ENCODE results near the gene ASIC1.
"Not testable (repeated sequence)": the region's sequence is repeated elsewhere in the genome, so short reads cannot be mapped to it uniquely, and the experiment has no call there.

ASIC1 gene

DNA sequence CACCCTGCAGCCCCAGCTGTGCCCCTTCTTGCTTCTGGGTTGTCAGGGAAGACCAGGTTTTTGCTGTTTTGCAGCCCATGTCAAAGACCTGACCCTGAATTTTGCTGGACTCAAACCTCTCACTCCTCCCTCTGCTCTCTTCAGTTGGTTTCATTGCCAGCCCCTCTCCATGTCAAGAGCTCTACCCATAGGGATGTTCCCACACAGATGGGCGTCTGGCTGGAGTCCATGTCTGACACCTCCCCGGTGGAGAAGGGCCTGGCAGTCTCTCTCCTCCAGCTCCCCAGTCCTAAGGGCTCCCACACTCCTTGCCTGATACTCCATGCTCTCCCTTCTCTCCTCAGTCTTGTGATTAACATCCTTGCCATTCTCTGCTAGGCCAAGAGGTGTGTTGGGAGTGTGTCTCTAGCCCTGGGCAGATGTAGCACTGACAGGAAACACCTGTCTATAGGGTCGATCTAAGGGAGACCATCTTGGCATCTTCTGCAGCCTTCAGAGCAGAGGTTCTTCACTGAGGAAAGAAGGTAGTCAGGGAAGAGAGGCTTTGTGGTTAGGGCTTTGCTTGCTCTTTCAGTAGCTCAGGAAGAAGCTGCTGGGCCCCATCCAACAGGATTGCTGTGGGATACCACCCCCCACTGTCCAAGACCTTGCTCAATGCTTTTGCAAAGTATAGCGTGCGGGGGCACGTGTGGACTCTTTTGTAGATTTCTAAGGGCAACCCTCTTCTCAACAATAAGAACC, 4.7 kb downstream of the ASIC1 start:
- DNase-seq: no peak

DNA sequence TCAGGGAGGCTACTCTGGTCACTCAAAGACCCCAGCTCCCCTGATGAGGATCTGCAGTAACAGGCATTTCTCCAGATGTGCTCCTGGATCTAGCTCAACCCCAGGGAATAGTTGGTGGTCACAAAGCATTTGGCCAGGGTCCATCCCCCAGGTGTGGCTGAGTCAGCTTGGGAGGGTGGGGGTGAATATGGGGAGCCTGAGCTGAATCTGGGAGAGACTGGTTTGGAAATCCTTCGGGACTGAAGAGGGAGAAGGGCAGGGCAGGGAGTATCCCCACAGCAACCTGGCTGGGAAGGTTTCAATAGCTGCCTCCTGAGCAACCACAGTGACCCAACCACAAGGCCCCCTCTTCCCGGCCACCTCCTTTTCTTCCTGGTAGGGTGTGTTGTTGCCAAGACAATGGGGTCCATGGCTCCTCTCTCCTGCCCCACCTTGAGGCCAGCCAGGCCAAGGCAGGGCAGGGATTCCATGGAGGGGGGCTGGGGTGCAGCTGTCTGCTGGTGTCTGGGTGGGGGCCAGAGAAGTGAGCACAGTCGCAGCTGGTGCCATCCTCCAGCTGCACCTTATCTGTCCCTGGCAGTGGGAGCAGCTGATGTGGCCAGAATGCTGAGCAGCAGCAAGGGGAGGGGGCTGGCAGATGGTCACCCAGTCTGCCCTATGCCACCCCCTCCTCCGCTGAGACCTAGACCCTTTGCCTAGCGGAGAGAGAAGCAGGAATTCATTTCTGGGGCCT, 5.5 kb downstream of the ASIC1 start:
- DNase-seq: peak; percentile 32

DNA sequence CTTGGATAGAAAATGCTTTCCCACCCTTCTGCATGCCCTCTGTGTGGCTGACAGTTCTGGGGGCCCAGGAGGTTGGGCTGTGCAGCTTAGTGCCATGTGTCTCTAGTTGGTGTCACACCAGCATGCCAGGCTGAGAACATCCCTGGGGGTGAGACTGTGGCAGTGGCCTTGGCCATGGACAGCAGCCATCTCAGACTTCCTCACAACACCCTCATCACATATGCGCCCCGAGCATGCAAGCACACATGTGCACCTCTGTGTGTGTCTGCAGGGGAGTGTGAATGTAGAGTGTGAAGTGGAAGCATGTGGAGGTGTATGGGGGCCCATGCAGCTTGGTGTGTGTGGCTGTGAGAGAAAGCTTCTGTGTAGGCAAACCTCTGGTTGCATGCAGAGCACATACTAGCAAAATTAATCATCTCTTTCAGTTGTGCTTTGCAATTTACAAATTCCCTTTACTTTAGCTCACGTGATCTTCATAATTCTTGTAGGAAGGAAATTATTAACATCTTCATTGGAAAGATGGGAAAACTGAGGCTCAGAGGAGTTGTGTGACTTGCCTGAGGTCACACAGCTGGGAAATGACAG, 8.4 kb downstream of the ASIC1 start:
- DNase-seq: no peak

DNA sequence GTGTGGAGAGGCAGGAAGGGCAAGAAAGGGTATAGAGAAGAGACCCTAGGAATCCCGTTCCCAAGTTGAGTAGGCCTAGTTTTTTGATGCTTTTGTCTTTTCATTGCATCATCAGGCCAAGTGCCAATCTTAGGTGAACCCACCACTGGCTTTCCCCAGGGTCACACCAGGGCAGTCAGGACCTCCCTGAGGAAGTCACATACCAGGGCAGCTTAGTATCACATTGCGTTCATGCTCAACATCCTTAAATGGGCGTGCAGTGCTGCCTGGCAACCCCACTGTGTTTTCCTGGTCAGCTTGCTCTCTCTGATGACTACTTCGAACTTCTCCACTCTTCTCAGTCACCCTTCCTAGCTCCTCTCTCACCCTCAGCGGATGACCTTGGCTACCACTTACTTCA, 9.0 kb downstream of the ASIC1 start:
- no peak for DNase-seq

DNA sequence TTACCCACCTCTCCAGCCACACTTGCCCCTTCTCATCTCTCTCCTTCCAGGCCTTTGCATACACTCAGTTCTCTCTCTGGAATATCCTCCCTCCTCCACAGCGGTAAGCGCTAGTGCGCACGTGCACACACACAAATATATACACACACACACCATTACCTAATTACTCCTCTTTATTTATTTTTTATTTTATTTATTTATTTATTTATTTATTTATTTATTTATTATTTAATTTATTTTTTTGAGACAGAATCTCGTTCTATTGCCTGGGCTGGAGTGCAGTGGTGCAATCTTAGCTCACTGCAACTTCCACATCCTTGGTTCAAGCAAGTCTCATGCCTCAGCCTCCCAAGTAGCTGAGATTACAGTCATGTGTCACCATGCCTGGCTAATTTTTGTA, 11.7 kb downstream of the ASIC1 start:
- no peak for DNase-seq

DNA sequence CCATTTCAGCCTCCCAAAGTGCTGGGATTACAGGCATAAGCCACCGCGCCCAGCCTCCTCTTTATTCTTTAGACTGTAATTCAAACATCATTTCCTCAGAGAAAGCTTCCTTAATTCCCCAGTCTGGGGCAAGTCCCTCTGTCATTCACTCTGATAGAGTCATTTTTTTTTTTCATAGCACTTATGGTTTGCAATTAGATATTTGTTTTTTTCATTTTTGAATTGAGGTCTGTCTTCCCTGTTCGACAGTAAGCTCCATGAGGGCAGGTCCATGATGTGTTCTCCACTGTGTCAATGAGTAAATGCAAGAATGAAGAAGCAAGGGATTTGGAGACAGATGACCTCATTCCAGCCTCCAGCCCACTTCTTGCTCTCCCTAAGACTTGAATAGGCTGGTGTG, 12.1 kb downstream of the ASIC1 start:
- DNase-seq: no peak

DNA sequence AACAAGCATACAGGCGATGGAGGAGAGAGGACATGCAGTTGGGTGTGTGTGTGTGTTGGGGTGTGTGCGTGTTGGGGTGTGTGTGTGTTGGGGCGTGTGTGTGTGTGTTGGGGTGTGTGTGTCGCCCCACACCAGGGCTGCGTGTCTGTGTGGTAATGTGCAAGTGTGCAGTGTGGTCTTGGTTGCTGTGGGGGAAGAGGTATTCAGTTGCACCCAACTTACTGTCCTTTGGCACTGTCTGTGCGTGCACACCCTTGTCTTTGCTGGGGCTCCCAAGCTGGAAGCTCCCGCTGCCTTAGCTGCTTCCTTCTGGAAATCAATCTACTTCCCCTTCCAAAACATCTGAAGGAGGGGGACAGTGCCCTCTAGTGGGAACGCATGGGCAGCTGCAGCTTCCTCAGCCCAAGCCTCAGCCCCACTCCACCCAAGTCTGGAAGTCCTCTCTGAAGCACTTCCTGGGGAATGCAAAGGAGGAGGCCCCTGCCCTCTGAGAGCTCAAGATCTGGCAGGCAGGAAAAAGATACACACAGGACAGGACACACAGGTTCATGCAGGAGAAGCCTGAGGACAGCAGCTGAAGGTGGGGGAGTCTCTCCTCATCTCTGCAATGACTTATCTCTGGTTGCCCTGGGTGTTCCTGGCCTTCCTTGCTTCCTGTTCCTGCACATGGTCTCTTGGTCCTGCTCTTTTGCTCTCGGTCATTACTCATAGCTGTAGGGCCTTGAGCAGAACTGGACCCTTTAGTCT, 13.1 kb downstream of the ASIC1 start:
- DNase-seq: peak; percentile 83

DNA sequence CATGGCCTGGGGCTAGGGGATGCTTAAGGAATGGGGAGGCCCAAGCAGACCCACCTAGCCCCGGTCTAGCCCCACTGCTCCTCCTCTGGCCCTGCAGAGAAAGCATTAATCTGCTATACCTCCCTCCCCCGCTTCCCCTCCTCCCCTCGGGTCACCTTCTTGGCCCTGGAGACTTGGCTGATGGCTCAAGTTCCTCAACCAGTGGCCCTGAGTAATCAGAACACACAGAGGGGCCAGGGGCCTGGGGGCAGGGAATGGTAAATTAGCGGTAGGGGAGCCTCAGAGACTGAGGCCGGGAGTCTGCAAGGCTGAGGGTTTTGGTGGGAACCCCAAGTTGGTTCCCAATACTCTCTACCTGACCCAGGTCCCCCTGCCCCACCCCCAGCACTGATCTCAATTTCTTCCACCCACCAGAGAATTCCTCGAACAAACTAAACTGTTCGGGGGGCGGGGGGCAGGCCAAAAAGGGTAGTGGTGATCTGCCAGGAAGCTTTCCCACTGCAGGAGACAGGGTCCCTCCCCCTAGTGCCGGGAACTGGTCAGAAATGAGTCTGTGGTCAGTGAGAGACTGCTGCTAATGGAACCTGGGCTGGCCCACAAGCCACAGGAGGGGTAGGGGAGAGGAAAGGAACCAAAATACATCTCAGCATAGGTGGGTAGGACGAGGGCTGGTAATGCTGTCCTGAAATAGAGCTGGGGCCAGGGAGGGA, 15.0 kb downstream of the ASIC1 start:
- no peak for DNase-seq

DNA sequence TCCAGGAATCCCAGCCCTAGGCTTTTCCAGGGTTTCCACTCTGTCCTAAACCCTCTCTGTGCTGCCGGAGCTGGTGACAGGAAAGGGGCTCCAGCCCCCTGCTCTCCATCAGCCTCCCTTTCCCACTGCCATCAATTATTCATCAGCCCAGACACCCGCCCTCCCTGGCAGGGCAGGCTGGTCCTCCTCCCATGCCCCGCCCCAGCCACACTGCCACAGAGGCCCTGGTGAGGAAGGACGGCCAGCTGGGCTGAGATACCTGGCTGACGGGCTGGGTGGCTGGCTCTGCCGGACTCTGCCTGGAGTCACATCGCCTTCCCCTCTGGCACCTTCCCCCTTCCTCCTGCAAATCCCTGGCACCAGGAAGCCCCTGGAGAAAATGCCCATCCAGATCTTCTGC, 15.8 kb downstream of the ASIC1 start:
- no peak for DNase-seq

DNA sequence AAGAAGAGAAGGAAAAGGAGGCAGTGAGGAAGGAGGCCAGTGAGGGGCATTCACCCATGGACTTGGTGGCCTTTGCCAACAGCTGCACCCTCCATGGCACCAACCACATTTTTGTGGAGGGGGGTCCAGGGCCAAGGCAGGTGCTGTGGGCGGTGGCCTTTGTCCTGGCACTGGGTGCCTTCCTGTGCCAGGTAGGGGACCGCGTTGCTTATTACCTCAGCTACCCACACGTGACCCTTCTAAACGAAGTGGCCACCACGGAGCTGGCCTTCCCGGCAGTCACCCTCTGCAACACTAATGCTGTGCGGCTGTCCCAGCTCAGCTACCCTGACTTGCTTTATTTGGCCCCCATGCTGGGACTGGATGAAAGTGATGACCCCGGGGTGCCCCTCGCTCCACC, 16.3 kb downstream of the ASIC1 start:
- no peak for DNase-seq

DNA sequence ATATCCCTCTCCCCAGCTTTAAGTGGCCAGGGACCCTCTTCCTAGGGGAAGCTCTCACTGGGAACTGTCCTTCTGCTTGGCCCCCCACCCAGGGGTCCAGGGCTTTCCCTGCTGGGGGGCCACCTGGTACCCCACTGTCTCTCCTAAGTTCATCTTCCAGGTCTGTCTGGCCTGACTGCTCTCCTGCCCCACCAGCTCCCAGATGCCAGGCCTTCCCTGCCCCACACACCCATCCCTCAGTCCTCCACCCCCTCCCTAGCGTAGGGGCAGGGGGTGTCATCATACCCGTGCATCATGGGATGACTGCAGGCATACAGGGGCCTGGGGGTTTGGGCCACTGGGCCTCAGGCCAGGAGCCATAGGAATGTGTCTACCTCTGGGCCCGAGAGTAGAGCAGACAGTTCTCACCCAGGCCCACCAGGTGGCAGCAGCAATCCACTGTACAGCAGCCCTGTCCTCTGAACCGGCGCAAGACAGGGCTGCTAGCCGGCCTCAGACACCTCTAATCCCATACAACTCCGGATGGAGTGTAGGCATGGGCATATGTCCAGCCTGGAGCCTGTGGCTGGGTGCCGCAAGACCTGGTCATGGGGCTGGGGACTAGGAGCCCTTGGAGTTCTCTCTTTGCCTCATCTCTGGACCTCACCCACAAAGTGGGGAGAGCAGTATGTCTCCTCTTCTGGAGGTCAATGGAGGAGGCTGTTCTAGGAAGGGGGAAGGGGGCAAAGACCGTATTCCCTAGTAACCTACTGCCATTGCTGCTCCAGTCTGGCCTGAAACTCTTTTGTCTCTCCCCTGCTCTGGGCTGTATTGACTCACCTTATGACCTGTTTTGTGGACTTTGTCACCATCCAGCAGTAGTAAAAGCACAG, 17.8 kb downstream of the ASIC1 start:
- DNase-seq: peak; percentile 84

DNA sequence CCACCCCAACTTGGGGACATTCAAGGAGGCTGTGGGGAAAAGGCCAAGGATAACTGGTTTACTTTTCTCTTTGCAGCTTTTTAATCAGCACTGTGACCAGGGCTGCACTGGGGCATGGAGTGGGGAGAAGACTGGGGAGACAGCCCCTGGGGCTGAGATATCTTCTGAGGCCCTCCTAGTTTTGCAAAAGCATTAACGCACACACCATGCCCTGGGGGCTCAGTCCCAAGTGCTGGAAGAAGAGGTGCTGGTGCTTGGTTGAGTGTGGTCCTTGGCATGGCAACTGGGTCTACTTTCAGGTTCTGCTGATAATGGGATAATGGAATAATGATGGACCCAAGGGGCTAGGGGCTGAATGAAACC, 18.4 kb downstream of the ASIC1 start:
- DNase-seq: no peak

DNA sequence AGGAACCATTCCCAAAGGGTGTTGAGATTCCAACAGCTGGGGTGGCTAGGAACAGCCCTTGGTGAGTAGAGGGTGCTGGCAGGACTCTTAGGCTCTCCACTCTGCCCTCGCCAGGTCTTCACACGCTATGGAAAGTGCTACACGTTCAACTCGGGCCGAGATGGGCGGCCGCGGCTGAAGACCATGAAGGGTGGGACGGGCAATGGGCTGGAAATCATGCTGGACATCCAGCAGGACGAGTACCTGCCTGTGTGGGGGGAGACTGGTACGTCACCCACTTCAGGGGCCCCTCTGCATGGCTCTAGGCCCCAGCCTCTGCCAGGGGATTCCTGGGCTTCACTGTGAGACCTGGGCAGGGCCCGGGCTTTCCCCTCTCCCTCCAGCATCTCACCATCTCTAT, 19.7 kb downstream of the ASIC1 start:
- no peak for DNase-seq

DNA sequence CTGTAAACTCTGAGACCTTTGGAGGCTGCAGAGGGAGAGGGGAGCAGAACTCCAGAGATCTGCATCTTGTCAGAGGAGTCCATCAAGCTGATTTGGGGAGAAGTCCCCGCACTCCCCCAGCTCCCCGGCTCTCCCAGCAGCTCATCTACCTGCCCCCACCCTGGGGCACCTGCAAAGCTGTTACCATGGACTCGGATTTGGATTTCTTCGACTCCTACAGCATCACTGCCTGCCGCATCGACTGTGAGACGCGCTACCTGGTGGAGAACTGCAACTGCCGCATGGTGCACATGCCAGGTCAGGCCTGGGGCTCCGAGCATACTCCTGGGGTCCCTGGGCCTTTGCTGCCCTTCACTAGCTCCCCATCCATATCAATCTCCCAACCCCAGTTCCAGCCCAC, 20.9 kb downstream of the ASIC1 start:
- DNase-seq: no peak

DNA sequence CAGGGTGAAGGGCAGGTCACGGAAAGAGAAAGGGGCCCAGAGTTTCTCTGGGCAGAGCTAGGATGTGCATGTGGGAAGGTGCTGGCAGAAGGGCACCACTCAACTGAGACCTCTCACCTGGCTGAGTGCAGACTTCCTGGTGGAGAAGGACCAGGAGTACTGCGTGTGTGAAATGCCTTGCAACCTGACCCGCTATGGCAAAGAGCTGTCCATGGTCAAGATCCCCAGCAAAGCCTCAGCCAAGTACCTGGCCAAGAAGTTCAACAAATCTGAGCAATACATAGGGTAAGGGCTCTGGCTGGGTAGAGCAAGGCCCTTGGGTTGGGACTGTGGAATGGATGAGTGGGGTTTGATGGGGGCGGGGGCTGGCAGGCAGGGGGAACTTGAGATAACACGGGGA, 22.4 kb downstream of the ASIC1 start:
- no peak for DNase-seq

DNA sequence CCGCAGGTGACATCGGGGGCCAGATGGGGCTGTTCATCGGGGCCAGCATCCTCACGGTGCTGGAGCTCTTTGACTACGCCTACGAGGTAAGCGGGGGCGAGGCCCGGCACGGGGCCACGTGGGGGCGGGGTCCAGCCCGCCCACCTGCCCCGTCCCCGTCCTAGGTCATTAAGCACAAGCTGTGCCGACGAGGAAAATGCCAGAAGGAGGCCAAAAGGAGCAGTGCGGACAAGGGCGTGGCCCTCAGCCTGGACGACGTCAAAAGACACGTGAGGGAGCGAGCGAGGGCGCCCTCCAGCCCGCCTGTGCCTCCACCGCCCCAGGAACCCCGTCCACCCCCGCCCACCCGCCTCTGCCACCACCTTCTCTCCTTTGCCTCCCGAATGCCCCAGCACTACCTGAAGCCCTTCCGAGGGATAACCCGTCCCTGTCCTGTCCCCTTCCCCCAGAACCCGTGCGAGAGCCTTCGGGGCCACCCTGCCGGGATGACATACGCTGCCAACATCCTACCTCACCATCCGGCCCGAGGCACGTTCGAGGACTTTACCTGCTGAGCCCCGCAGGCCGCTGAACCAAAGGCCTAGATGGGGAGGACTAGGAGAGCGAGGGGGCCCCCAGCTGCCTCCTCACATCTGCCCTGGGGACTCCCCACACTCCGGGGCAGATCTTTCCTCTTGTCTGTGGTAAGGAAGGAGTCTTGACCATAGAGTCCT, 23.9 kb downstream of the ASIC1 start:
- DNase-seq: no peak

DNA sequence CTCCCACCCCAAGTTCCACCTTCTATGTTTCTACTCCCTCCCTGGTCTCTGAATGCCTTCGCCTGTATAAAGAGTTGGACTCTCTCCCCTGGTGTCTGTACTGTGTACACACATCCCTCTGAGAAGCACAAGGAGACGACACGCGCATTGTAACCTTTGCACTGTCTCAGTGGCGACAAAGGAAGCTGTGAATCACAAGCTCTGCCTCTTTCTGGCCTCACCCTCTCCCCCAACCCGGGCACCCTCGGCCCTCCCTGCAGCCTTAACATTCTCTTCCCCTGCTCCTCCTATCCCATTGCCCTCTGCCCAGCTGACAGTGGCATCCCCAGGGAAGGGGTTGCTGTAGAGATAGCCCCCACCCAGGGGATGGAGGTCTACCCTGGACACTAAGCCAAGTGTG, 25.2 kb downstream of the ASIC1 start:
- no peak for DNase-seq

DNA sequence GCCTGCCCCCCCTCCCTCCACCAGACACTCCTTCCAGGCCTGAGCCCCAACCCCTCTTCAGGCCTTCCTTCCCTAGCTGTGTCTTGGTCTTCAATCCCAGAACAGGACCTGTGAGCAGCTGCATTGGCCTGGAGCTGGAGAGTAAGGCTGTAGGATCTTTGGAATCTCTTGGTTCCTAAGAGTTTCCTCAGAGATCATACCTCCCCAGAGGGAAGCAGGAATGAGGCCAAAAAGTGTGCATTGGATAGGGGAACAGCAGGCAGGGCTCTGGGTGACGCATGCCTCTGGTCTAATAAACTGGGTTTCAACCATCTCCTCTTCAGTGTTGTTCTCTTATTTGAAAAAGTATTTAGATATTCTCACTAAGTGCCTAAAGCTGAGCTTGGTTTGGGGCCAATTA, 25.9 kb downstream of the ASIC1 start:
- no peak for DNase-seq

DNA sequence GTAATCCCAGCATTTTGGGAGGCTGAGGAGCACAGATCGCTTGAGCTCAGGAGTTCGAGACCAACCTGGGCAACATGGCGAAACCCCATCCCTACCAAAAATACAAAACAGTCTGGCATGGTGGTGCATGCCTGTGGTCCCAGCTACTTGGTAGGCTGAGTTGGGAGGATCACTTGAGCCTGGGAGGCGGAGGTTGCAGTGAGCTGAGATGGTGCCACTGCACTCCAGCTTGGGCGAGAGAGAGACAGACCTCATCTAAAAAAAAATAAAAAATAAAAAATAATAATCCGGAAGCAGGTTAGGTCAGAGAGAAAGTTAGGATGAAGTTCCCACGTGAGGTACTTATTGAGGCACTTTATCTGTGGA, 27.0 kb downstream of the ASIC1 start:
- DNase-seq: not testable (repeated sequence)

DNA sequence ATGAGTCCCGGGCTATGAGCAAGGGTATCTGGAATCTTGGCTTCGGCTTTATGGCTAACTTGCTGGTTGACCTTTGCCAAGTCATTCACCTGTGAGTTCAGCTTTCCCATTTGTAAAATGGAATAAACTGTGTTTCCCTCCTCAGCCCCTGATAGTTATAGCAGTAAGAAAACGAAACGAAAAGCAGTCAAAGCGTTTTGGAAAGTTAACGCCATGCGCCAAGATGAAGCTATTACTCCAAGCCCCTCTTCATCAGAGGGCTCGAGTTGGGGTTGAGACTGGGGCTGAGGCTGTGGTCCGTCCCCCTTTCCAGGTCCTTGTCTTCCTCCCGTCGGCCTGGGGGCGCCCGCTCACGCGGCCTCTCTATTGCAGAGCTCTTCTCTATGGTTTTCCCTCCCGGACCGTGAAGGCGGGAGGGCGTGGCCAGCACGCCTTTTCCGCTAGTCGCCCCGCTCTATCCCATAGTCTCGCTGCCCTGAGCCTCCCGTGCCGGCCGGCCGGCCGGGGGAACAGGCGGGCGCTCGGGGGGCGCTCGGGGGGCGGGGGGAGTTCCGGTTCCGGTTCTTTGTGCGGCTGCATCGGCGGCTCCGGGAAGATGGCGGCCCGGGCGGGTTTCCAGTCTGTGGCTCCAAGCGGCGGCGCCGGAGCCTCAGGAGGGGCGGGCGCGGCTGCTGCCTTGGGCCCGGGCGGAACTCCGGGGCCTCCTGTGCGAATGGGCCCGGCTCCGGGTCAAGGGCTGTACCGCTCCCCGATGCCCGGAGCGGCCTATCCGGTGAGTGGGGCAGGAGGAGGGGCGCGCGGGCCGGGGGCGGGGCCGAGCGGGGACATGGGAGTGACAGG, 27.6 kb downstream of the ASIC1 start, which contains the start of gene SMARCD1:
TSS of gene SMARCD1 (plus strand) at position 568 of the 840 bp plus-strand sequence. CDS start at position 596, 28 bp downstream.
- DNase-seq: peak; percentile 95
